Lower lobe of right lung (tissue), 2 donors: ENCODE data around the gene NKX3-2. TPM values are rescaled to one million over a fixed set of nuclear protein-coding genes. Genes with fewer than 3 reads are reported as not detected.
A peak's percentile ranks its signal among the peaks of the same experiment; 100 is the strongest.

Source experiments
- ATAC-seq, 2 donors: fragments of 200-7000 bp; cut with Tn5 transposase; one replicate each; pipeline ENCODE4 v1.9.1; 2020 to 2022; ENCODE audit warnings: mild to moderate bottlenecking in 2 of 2, moderate library complexity in 2 of 2
- DNase-seq: peaks from one replicate; pipeline ENCODE4 v3.0.0-alpha.2; 2020
- H3K27ac ChIP-seq: fragments of 200-600 bp; one replicate; pipeline ENCODE4 v1.8.0; 2022
- H3K27me3 ChIP-seq: fragments of 200-600 bp; one replicate; pipeline ENCODE4 v1.8.0; 2022; ENCODE audit warnings: low read depth
- H3K36me3 ChIP-seq: fragments of 200-600 bp; one replicate; pipeline ENCODE4 v1.8.0; 2022; ENCODE audit warnings: mild to moderate bottlenecking
- H3K4me1 ChIP-seq: fragments of 200-600 bp; one replicate; pipeline ENCODE4 v1.8.0; 2022
- H3K4me3 ChIP-seq: fragments of 200-600 bp; one replicate; pipeline ENCODE4 v1.8.0; 2022; ENCODE audit warnings: mild to moderate bottlenecking
- H3K9me3 ChIP-seq: fragments of 200-600 bp; one replicate; pipeline ENCODE4 v1.8.0; 2022
- intact Hi-C: fragments of 100-400 bp; cut with DNase I; formaldehyde crosslinking; loops from one replicate; pipeline ENCODE4 v1.11.0; 2022
- long read RNA-seq: library from polyadenylated mRNA; unstranded; transcript quantifications from one replicate; pipeline ENCODE4 v2.0.0, GENCODE V29; 2021
- total RNA-seq: library from RNA; stranded (reverse); fragmentation: NEBNext Ultra II Directional; extraction: Animal tissue kit (Norgen Biotek cat#: 25700); gene quantifications from one replicate; pipeline ENCODE4 v1.2.1, GENCODE V29; 2021
- TF ChIP-seq, protein P1 (sequence below): fragments of 200-600 bp; IDR thresholded peaks from one replicate; pipeline ENCODE4 v1.8.0; 2022; ENCODE audit warnings: antibody characterized with exemption, mild to moderate bottlenecking
- donor health status: DM: no; HTN: yes; CAD: no; lungs with severe emphysema.

The NKX3-2 gene
- total RNA-seq = not detected
- long read RNA-seq, partial matches to known transcripts = 0 of 2 reads
- long read RNA-seq, other reads (novel, unspliced or antisense) = 0 of 2 reads

DNA sequence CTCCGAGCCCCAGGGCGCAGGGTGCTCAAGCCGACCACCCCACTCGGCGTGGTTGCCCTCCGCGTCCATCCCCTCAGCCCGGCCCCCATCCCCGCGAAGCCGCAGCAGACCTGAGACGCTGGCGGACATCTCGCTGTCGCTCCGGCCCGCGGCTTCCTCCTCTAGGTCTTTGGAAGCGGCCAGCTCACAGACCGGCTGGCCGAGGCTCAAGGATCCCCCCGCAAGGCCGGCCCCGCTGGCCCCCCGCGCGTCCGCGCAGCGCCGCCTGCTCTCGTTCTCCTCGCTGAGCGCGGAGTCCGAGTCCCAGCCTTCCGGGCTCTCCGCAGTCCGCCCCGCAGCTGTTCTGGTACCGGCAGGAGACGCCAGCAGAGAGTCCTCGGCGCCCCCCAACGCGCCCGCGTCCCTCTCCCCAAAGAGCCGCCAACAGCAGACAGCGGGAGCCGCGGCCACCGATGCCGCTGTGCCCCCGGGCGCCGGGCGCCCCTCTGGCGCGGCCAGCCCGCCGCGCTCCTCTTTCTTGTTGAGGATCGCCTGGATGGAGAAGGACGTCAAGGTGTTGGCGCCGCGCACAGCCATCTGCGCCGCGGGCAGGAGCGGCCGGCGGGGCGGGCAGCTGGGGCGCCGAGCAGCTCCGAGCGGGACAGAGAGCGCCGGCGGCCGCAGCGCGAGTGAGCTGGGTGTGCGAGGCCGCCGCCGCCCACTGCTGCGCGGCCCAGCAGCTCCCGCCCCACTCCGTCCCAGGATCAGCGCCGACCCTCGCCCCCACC is at the start of gene NKX3-2:
Gene NKX3-2 (minus strand): TSS at position 670 of the 767 bp plus-strand sequence. CDS start 94 bp downstream, at position 576.
- no peaks in the 10 kb centered on the region for H3K36me3 ChIP-seq
- TF ChIP-seq, protein P1, sequence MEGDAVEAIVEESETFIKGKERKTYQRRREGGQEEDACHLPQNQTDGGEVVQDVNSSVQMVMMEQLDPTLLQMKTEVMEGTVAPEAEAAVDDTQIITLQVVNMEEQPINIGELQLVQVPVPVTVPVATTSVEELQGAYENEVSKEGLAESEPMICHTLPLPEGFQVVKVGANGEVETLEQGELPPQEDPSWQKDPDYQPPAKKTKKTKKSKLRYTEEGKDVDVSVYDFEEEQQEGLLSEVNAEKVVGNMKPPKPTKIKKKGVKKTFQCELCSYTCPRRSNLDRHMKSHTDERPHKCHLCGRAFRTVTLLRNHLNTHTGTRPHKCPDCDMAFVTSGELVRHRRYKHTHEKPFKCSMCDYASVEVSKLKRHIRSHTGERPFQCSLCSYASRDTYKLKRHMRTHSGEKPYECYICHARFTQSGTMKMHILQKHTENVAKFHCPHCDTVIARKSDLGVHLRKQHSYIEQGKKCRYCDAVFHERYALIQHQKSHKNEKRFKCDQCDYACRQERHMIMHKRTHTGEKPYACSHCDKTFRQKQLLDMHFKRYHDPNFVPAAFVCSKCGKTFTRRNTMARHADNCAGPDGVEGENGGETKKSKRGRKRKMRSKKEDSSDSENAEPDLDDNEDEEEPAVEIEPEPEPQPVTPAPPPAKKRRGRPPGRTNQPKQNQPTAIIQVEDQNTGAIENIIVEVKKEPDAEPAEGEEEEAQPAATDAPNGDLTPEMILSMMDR = no peak
- H3K4me3 ChIP-seq = peak within 1 kb of the TSS; percentile 65
- H3K4me1 ChIP-seq = peaks cover 57% of the 10 kb centered on the region
- intact Hi-C loops = loop anchor here (10.0 kb wide), 2 partner anchors 689 to 819 kb away; no protein-coding TSS in a partner anchor
- peaks cover 100% of the 10 kb centered on the region for H3K27me3 ChIP-seq
- no peak within 1 kb of the TSS for H3K27ac ChIP-seq
- no peaks in the 10 kb centered on the region for H3K9me3 ChIP-seq
- no peak for DNase-seq
- peak; percentile 43 to 74 for ATAC-seq

DNA sequence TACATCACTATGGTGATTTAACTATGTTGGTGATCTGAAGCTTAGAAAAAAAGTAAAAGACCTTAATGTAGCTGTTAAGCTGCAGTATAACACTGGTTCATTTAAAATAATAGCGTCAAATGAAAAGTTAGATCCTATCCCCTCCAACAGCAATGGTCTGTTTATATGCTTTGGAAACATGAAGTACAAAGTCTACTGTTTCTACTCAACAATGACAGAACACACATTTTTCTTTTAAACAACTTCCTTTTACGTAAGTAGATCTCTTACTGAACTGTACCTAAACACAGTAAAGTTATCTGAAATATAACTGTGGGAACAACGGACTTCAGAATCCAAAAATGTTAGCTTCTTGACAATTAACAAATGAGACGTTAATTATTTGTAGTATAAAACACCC is 47.9 kb upstream of the NKX3-2 start:
- TF ChIP-seq, protein P1 = no peak
- intact Hi-C loops = no loop called here
- Histone ChIP-seq H3K9me3 (no peaks in the 10 kb centered on the region), H3K36me3 (peaks cover 100% of the 10 kb centered on the region), H3K4me1 (no peaks in the 10 kb centered on the region), H3K27me3 (no peaks in the 10 kb centered on the region), H3K27ac (no peak overlapping the region), H3K4me3 (no peak overlapping the region)
- DNase-seq = no peak
- ATAC-seq = no peak

DNA sequence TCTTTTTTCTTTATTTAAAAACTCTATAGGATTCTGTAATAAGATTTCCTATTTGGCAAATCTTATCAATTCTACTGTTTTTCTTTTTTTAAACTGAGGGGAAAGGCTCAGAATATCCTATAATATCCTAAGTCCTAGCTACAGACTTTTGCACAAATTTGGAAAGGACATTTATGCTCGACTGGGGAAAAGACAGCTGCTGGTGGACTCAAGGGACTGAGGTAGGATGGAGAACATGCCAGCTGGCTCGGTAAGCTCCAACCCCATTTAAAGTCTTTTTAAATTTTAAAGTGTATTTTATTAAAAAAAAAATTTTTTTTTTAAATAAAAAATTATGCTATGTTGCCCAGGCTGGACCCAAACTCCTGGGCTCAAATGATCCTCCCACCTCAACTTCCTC is 46.5 kb upstream of the NKX3-2 start:
- ATAC-seq (no peak), DNase-seq (no peak)
- Histone ChIP-seq H3K4me3 (no peak overlapping the region), H3K36me3 (peaks cover 100% of the 10 kb centered on the region), H3K9me3 (no peaks in the 10 kb centered on the region), H3K27me3 (no peaks in the 10 kb centered on the region), H3K27ac (no peak overlapping the region), H3K4me1 (no peaks in the 10 kb centered on the region)
- TF ChIP-seq, protein P1 = no peak
- intact Hi-C loops = no loop called here

DNA sequence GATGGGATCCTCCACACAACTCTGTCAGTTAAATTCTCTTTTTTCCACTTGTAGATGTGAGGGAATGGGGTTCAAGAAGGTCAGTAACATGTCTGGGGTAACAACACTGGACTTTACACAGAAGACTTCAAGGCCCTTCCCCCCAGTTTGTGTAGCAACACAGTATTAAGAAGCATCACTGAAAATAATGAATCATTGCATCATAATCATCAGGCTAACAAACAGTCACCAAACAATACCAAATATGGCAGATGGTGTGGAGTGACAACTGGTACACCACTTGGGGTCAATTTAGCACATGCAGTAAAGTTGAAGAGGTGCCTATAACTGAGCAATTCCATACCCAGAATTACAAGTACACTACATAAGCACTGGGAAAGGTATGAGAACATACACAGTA is 44.6 kb upstream of the NKX3-2 start:
- no peaks in the 10 kb centered on the region for H3K27me3 ChIP-seq
- peaks cover 98% of the 10 kb centered on the region for H3K36me3 ChIP-seq
- H3K4me1 ChIP-seq = no peaks in the 10 kb centered on the region
- no peaks in the 10 kb centered on the region for H3K9me3 ChIP-seq
- DNase-seq (no peak), ATAC-seq (no peak)
- H3K4me3 ChIP-seq = no peak overlapping the region
- intact Hi-C loops = no loop called here
- no peak overlapping the region for H3K27ac ChIP-seq
- TF ChIP-seq, protein P1 = no peak

DNA sequence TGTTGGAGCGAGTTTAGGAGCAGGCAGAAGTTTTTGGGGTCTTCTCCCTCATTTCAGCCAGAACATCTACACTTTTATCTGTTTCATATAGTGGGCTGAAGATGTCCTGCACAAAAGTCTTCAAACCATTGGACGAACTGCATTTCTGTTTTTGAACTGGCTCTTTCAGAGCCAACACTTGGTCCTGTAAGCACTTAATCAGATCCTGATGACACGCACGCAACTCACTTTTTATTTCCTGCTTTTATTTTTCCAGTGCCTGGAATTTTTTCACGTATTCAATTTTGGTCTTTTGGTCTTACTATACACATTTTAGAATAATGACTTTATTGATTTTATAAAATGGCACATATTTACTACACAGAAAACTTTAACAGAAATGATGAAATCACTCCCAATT is 40.2 kb upstream of the NKX3-2 start:
- H3K4me3 ChIP-seq = no peak overlapping the region
- ATAC-seq (no peak), DNase-seq (no peak)
- intact Hi-C loops = no loop called here
- TF ChIP-seq, protein P1 = no peak
- no peak overlapping the region for H3K27ac ChIP-seq
- H3K9me3 ChIP-seq = no peaks in the 10 kb centered on the region
- H3K36me3 ChIP-seq = peaks cover 98% of the 10 kb centered on the region
- H3K4me1 ChIP-seq = no peaks in the 10 kb centered on the region
- no peaks in the 10 kb centered on the region for H3K27me3 ChIP-seq
